GM21423 (cell line): ENCODE data around the gene PRKCD.

Experiments used
- ATAC-seq: cut with Tn5 transposase; IDR thresholded peaks from one replicate; pipeline ENCODE4 v1.9.1; 2021; ENCODE audit warnings: mild to moderate bottlenecking, moderate library complexity; ENCODE audit not compliant: unreplicated experiment

The PRKCD gene

DNA sequence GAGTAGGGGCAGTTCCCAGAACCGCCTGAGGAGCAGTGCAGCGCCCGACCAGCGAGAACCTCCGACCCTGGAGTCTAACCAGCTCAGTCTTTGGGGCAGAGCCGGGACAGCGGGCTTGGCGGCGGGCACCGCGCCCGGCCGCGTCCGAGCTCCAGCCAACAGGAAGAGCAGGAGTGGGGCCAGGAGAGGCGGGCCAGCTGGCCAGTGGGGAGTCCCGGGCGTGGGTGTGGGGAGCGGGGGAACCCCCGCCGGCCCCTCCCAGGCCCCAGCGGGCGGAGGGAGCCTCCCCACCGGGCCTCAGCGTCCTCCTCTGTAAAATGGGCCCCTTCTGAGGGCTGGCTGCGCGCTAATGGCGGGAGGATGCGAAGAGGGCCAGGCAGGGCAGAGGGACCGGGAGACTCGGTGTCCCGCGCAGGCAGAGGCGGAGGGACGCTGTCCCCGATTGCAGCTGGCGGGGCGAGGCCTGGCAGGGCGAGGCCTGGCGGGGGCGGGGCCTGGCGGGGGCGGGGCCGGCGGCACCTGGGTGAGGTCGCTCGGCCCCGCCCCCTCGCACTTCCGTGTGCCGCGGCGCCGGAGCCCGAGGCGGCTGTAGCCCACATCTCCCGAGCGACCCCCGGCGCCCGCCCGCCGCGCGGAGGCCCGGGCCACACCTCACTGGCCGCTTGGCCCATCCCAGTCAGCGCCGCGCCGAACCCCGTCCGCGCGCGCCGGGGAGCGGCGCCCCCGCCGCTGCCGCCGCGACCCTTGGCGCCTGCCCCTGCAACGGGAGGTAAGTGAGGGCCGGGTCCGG is at the start of gene PRKCD:
TSS of gene PRKCD (plus strand) at position 550 of the 790 bp plus-strand sequence. CDS start 17,214 bp downstream, outside the sequence.
- peak; percentile 49 for ATAC-seq

DNA sequence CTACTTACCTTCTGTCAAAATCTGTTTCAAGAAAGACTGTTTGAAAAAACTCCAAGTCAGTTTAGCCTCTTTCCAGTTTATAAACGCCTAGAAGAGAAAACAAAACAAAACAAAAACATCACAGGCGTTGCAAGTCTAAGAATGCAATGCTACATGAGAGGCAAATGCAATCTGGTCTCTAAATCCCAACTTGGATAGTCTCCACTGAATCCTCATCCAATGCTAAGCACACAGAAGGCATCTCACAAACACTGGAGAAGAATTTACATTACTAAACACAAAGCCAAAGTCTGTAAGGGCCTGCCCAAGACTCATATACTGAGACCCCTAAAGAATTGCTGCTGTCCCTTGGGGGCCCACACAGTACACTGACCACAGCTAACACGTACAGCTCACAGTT is 49.2 kb upstream of the PRKCD start:
- no peak for ATAC-seq

DNA sequence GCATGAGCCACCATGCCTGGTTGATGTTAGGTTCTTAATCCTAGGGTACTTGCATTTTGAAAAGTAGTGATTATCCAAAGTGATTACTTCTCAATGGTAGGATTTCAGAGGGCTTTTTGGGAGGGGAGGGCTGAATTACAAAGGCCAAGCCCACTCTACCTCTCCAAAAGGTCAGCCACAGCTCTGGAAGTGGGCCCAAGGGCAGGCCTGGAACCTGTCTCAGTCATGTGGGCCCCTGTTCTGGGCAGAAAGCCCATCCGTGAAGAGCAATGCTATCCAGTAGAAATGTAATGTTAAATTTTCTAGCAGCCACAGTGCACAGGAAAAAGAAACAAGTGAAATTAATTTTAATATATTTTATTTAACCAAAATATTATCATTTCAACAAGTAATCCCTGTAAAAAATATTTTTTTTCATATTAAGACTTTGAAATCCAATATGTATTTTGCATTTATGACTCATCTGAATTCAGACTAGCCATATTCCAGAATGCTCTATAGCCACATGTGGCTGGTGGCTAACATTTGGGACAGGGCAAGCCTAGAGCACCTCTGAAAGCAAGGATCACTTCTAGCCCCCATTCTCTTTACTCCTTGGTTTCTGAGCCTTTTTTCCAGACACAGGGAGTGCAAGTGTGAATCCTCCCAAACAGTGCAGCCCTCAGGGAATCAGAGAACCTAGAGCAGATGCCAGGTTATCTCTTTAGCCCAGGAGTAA is 47.6 kb upstream of the PRKCD start:
- ATAC-seq = peak; percentile 9

DNA sequence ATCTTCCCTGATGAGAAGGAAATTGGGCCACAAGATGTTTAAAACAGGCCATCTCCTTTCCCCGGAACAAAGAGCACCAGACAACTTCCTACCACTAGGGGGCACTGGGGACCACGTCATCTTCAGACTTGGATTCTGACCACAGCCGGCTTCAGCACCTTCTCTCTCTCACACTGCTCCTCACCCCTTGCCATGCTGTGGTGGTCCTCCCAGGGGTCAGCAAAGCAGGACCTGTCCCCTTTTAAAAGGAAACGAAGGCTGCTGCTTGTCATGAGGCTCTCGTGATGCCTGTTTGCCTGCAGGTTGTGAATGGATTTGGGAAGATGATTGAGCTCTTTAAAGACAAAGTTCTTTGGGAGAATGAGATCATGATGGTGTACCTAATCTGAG is 47.0 kb upstream of the PRKCD start:
- peak; percentile 56 for ATAC-seq

DNA sequence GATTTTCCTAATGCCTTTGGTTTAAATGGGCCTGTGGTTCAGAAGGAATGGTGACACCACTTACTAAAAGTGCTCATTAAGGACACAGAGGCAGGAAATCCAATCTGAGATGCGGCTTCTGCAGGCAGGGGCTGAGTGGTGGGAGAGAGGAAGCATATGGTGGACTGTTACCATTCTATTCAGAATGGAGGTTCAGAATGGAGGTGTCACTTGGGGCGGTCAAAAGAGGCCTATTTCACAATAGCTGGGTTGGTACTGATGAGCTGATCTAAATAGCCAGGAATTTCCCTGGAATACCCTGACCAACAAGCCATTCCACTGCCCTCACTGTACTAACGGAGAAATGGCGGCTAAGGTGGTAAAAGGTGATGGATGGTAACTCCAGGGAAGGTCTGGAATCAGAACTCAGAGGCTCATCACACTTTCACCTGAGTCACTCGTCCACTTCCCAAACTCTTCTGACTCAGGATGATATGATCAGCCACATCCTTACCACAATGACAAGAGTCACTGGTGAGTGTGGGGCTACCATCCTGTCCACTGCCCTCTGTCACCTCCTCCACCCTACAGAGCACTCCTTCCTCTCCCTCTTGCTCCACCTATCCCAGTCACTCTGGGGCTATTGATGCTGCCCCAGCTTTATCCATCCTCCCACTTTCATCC is 46.5 kb upstream of the PRKCD start:
- no peak for ATAC-seq

DNA sequence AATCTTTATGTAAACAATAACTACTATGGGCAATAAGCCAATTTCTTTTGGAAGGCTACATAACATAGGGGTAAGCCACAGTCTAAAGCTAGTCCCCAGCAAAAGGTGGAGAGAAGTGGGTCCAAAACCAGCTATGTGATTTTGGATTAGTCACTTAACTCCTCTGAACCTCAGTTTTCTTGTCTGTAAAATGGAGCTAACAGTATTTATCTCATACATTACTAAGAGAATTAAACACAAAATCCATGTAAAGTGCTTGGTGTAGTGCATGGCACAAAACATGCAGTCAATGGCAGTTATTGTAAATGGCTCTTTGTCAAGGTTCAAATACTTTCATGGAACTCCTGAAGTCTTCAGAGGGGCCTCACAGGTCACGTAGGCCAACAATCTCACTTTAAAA is 44.1 kb upstream of the PRKCD start:
- no peak for ATAC-seq

DNA sequence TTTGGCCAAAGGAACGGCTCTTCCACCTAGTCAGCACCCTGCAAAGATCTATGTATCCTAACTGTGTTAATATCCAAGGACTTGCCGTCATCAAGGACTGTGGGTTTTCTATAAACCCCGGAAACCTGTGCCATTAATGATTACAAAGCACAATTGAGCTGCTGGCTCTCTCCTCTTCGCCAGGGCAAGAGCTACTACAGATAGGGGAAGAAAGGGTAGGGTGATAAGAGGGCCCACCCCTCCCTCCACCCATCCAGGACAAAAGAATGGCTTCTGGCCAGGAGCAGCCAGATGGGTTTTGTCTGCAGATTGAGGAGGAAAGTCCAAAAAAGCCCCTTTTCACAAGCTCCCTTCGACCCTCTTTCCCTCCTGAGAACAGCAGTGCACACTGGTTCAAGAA is 40.7 kb upstream of the PRKCD start:
- ATAC-seq = no peak

DNA sequence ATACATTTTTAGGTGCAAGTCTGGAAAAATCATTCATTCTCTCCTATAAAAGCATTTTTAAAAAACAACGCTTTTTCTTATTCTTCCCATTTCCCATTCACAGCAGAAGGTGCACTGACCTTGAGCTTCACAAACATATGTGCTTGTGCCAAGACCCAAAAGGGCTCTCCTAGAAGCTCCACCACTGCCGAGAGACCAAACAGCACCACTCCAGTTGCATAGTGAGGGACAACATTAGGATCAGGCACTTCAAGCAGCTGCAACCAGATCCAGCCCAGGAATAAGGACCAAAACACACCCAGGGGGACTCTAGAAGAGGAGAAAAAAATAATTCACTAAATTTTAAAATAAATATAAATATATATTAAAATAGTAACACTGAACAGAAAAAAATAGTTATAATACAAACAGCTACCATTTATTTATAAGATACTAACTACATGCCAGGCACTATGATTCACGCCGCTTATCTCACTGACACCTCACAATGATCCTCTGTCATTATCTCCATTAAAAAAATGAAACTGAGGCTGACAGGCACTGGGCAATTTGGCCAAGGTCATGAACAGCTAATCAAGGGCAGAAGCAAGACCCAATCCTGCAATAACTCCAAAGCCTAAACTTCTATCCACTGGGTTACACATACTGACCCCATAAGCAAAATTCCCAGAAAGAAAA is 38.6 kb upstream of the PRKCD start:
- no peak for ATAC-seq

DNA sequence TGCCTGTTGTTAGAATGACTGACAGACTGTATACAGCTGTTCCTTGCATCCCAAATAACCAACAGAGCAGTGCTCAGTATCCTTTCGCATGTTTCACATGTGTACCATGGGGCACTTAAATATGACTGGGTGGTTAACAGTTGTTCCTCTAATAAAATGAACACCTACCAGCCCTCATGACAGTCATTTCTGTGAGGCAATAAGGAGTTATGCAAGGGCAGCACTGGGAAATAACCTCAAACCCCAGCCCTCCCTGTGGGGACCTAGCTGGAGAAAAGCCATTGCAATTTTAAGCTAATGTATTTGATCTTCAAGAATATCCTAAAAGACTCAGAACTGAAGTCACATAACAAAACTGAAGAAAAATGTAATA is 38.1 kb upstream of the PRKCD start:
- ATAC-seq = no peak

DNA sequence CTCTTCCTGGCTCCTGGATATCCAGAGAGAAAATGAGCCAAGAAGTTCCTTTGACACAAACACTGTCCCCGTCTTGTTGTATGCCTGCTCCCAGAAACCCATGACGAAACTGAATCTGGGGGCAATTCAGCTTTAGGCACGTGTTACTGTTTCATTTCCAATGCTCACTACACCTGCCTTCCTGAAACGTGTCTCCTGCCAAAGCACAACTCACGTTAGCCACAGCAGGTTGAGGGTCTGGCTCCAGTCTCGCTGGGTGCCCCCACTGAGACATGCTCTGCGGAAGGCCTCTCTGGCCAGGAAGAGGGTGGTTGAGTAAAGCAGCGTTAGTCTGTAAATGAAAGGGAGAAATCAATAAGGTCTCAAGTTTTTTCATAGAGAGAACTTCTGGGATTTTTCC is 37.5 kb upstream of the PRKCD start:
- no peak for ATAC-seq

DNA sequence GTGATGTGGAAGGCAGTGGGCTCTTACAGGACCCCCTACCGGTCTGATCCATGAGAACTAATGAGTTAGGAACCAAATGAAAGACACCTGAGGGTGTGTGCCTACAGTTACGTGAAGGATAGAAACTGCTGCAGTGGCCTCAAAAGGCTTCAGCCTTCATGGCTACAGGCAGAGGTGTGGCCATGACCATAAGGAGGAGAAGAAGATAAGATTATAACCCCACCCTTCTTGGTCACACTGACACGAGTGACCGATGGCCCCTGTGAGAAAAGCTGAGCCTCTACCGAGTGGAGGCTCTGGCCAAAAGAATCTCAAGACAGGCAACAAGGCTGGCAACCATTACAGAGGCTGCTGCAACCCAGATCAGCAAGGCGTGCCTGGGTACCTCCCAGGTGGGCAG is 37.1 kb upstream of the PRKCD start:
- no peak for ATAC-seq

DNA sequence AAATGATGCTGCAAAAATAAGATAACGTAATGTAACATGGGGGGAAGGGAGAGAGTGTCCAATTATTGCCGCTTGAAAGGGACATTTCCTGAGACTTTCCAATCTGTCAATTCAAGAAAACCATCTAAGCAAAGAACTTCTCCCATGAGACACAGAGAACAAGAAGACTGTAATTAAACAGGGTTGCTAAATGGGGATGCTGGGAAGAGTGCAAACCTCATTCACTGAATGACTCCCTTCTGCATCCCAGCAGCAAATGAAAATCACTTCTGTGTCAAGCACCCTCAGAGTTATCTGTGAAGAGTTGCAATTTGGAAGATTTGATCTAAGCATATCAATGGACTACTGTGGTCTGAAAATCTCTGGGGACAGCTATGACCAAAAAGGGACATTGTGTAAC is 34.4 kb upstream of the PRKCD start:
- ATAC-seq = no peak

DNA sequence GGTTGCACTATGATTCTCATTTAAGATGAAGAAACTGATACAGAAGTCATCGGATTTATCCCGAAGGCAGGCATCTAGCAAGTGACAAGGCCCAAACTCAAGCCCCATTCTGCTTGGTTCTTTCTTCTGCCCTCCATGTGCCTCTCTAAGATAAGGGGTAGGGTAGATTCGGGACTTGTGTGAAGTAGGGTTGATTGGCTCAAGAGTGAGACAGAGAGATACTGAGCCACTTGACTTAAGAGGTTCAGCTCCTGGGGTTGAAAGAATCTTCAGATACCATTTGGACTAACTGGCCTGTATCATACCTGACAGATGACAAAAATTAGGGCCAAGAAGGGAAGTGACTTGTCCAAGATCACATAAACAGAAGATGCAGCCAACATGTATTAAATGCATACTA is 31.7 kb upstream of the PRKCD start:
- no peak for ATAC-seq

DNA sequence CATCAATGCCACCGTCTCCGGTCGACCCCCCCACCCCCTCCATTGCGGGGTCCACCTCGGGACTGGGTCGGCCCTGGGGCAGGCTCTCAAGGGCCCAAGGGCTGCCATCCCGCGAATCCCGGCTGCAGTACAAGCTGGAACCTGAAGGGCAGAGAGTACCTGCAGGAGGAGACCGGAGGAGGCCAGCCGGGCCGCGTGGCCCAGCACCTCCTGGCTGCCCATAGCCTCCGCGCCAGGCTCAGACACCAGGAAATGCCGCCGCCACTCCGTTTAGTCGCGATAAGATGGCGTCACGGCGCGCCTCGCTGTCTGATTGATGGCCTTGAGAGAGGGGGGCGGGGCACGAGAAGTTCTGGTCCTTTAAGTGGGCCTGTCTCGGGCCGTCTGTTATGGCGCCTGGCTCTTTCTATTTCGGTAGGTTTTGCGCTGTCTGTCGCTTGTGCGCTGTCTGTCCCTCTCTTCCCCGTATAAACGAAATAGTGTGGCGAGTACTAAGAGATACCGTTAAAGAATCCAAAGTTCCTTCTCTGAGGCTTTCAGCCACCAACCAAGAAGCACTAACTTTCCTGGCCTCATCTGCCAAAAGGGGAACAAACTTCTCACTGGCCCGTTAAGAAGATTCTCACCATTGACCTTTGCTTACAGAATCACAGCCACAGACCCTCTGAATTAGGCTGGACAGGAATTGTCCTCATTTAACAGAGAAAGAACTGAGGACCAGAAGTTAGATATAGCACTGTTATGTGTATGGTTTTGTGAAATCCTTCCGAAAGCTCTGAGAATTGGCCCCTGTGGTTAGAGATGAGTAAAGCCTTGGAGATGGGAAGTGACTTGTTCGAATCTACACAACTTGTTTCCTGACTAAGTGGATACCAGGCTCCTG is 30.6 kb upstream of the PRKCD start, which contains the start of gene RFT1:
TSS of gene RFT1 (minus strand) at position 257 of the 883 bp plus-strand sequence. CDS start at position 222, 35 bp downstream.
- peak; percentile 76 for ATAC-seq

DNA sequence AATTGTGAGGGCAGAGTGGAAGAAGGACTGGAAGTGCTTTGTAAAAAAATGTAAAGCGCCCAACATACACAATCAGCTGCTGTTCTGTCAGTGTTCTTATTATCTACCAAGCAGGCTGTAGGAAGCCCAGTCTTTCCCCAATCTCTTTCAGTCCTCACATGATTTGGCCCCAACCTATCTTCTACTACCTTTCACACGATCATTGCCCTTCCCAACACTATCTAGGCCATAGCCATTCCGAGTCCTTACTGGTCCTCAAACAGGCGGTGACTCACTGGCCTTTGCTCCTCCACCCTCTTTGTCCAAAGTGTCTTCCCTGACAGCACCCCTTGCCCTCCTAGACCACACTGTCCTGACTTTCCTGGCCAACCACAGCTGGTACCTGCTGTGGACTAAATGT is 29.9 kb upstream of the PRKCD start:
- no peak for ATAC-seq

DNA sequence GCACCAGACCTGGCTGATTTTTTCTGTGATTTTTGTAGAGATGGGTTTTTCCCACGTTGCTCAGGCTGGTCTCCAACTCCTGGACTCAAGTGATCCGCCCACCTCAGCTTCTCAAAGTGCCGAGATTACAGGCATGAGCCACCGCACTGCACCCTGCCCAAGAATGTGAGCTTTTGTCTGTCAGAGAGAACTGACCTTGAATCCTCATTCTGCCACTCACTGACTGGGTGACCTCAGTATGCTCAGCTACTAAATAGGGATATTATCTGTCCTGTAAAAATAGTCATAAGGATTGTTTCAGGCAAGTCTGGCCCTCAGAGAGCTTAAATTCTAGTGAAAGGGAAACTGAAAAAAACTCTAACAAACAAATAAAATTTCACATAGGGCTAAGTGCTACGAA is 28.7 kb upstream of the PRKCD start:
- no peak for ATAC-seq

DNA sequence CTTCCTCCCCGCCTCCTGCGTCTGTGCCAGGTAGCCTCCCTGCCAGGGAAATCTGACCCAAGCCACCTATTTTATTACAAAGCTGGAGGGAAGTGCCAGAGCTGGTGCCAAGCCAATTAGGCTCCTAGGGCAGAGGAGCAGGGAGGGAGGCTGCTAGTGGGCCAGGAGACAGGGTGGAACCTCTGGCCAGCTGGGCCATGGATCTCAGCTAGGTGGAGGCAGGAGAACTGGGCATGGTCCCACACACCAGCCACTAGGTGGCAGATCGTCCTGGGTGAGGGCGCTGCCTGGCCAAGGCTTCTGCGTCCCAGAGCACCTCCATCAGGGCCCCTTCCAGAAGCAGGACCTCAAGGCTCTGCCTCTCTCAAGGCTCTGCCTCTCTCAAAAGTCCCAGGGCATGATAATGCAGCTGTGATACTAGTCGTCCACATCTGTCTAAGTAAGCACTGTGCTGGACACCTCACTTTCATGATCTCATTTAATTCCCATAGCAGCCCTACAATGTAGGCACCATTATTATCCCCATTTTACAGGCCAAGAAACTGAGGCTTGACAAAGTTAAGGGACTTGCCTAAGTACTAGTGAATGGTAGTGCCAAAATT is 26.3 kb upstream of the PRKCD start:
- ATAC-seq = peak; percentile 65

DNA sequence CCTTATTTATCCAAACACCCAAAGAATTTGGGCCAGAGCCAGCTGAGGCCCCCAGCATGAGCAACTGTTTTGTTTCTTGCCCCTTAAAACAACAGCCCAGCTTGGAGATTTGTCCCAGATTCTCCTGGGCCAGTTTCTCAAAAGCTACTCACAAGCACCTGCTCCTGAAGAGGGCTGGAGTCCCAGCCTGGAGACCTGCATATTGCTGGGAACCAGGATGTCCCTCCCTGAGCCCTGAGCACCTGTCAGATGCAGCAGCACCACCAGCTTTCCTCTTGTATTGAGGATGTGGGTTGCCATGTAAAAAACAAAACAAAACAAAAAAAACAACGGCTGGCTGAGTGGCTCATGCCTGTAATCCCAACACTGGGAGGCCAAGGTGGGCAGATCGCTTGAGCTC is 23.8 kb upstream of the PRKCD start:
- no peak for ATAC-seq

DNA sequence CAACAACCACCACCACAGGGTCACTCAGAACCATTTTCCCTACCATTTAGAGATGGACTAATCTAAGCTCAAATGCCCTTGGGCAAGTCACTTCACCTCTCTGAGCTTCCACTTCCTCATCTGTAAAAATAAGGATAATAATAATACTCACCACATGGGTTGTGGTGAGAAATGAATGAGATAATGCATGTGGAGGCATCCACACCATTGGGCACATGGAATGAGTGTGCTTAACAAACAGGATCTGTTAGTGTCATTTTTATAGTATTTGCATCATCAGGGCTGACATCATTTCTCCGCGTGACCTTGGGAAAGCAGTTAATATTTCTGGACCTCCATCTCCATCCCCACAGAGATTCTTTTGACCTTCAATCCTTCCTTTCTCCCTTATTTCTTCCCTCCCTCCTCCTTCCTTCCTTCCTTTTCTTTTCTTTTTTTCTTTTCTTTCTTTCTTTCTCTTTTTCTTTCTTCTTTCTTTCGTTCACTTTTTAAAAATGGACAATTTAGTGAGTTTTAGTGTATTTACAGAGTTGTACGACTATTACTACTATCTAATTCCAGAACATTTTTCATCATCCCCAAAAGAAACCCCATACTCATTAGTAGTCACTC is 23.1 kb upstream of the PRKCD start:
- no peak for ATAC-seq
